Mesothelial cell of epicardium (in vitro differentiated cells): ENCODE data around the gene ASTN1. TPM values are rescaled to one million over a fixed set of nuclear protein-coding genes. Genes with fewer than 3 reads are reported as not detected.

Experiments used
- DNase-seq, 2 experiments: peaks; one replicate each; pipeline ENCODE4 v3.0.0; 2021; ENCODE audit warnings: low spot score in 2 of 2; ENCODE audit not compliant: unreplicated experiment in 2 of 2
- H3K27ac Mint-ChIP-seq: 2 replicates; pipeline ENCODE4 v1.8.0; 2021; ENCODE audit warnings: mixed read lengths
- H3K27me3 Mint-ChIP-seq: 2 replicates; pipeline ENCODE4 v1.8.0; 2021; ENCODE audit warnings: low read depth, mixed read lengths
- H3K36me3 Mint-ChIP-seq: 2 replicates; pipeline ENCODE4 v1.8.0; 2021; ENCODE audit warnings: mixed read lengths
- H3K4me1 Mint-ChIP-seq: 2 replicates; pipeline ENCODE4 v1.8.0; 2021; ENCODE audit warnings: mixed read lengths
- H3K4me3 Mint-ChIP-seq: 2 replicates; pipeline ENCODE4 v1.8.0; 2021; ENCODE audit warnings: mild to moderate bottlenecking, moderate library complexity, mixed read lengths
- H3K9me3 Mint-ChIP-seq: 2 replicates; pipeline ENCODE4 v1.8.0; 2021; ENCODE audit warnings: mixed read lengths
- CTCF ChIP-seq: fragments of 200-600 bp; sonication (generic); IDR thresholded peaks from one replicate; pipeline ENCODE4 v1.5.0; 2021; ENCODE audit warnings: antibody characterized with exemption; ENCODE audit not compliant: unreplicated experiment
- total RNA-seq: library from RNA; stranded (reverse); gene quantifications from 3 replicates; pipeline ENCODE4 v1.2.1, GENCODE V29; 2021

Gene ASTN1
- total RNA-seq = 3.9 to 4.4 TPM (median 4.0 TPM) in 3 replicates

GRCh38 chr1:177164380-177165068 lies at the start of gene ASTN1:
ASTN1 (minus strand) TSS chr1:177164712; CDS start chr1:177164676, 36 bp downstream.
- H3K9me3 Mint-ChIP-seq = no peaks in the 10 kb centered on the region
- H3K4me1 Mint-ChIP-seq = peaks cover 6% of the 10 kb centered on the region
- H3K27ac Mint-ChIP-seq = no peak within 1 kb of the TSS
- no peak for DNase-seq
- peaks cover 9% of the 10 kb centered on the region for H3K27me3 Mint-ChIP-seq
- no peak for TF ChIP-seq CTCF
- peak within 1 kb of the TSS; percentile 64 for H3K4me3 Mint-ChIP-seq
- H3K36me3 Mint-ChIP-seq = no peaks in the 10 kb centered on the region

DNA sequence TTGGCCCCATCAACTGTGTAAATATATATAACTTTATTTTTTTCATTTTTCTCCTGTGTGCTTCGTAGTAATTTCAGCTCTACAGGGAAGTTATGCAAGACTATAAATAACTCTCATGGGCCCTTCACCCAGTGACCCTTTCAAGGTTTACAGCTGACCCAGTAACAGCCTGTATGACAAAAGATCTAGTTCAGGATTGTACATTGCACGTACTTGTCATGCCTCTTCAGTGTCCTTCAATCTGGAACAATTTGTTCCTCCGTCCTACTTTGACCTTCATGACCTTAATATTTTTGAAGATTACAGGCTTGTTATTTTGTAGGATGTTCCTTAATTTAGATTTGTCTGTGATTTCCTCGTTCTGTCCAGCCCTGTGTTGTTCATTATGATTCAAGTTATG lies 46.7 kb upstream of the ASTN1 start:
- Mint-ChIP-seq H3K9me3 (peaks cover 6% of the 10 kb centered on the region), H3K27ac (no peak overlapping the region), H3K27me3 (peaks cover 6% of the 10 kb centered on the region), H3K36me3 (no peaks in the 10 kb centered on the region), H3K4me3 (no peak overlapping the region), H3K4me1 (no peaks in the 10 kb centered on the region)
- no peak for DNase-seq
- no peak for TF ChIP-seq CTCF

DNA sequence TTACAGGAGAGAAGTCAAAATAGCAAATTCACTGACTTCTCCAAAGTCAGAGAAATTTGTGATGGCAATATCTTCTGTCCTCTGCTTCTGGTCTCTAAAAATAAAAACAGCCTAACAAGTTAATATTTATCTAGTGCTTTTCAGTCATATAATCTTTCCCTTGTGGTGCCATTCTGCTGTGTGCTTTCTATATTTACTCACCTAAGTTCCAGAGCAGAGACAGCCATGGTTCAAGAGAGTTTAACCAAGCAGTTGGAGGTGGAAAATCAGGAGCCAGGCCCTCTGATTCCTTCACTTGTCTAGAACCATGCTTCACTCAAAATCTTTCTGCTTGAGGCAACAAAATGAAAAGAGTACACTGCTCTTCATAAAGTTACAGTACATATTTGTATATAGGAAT lies 45.6 kb upstream of the ASTN1 start:
- TF ChIP-seq CTCF = no peak
- no peak for DNase-seq
- Mint-ChIP-seq H3K27ac (no peak overlapping the region), H3K4me3 (no peak overlapping the region), H3K9me3 (peaks cover 2% of the 10 kb centered on the region), H3K36me3 (no peaks in the 10 kb centered on the region), H3K4me1 (no peaks in the 10 kb centered on the region), H3K27me3 (peaks cover 6% of the 10 kb centered on the region)

DNA sequence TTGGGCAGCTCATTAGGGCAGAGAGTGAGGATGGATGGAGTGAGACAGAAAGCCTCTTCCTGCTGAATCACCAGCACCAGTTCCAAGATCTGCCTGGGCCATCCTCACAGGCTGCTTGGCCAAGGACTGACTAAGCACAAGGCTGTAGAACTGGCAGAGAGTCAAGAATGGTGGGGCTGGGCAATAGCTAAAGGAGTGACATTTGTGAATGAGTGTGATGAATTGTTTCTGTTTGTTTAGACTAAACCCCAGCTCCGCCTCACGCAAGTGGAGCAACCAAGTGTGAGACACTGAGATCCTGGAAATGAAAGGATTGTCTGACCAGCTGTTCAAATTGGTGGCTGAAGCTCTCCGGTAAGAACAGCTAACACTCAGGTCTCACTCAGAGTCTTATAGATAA lies 44.8 kb upstream of the ASTN1 start:
- Mint-ChIP-seq H3K27me3 (peaks cover 6% of the 10 kb centered on the region), H3K4me1 (no peaks in the 10 kb centered on the region), H3K27ac (no peak overlapping the region), H3K9me3 (no peaks in the 10 kb centered on the region), H3K4me3 (no peak overlapping the region), H3K36me3 (no peaks in the 10 kb centered on the region)
- no peak for TF ChIP-seq CTCF
- no peak for DNase-seq

GRCh38 chr1:177208920-177209319 lies 44.4 kb upstream of the ASTN1 start:
- Mint-ChIP-seq H3K27ac (no peak overlapping the region), H3K9me3 (peaks cover 4% of the 10 kb centered on the region), H3K4me3 (no peak overlapping the region), H3K4me1 (no peaks in the 10 kb centered on the region), H3K27me3 (peaks cover 6% of the 10 kb centered on the region), H3K36me3 (no peaks in the 10 kb centered on the region)
- no peak for TF ChIP-seq CTCF
- DNase-seq = no peak
